SW480 (cell line): ENCODE results near the gene ZNF471.

ENCODE experiments used
- DNase-seq: peaks from one replicate; pipeline ENCODE4 v3.0.0-alpha.2; 2016; ENCODE audit warnings: low spot score

Gene ZNF471

GRCh38 chr19:56573914-56574313 lies 66.3 kb downstream of the ZNF471 start:
- no peak for DNase-seq

DNA sequence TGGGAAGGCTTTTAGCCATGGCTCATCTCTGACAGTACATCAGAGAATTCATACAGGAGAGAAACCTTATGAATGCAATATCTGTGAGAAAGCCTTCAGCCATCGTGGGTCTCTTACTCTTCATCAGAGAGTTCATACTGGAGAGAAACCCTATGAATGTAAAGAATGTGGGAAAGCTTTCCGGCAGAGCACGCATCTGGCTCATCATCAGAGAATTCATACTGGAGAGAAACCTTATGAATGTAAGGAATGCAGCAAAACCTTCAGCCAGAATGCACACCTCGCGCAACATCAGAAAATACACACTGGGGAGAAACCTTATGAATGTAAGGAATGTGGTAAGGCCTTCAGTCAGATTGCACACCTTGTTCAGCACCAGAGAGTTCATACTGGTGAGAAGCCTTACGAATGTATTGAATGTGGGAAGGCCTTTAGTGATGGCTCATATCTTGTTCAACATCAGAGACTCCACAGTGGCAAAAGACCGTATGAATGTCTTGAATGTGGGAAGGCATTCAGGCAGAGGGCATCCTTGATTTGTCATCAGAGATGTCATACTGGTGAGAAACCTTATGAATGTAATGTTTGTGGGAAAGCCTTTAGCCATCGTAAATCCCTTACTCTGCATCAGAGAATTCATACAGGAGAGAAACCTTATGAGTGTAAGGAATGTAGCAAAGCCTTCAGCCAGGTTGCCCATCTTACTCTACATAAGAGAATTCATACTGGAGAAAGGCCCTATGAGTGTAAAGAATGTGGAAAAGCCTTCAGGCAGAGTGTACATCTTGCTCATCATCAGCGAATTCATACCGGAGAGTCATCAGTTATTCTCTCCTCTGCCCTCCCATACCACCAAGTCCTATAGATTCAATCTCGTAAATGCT lies 70.3 kb downstream of the ZNF471 start:
- no peak for DNase-seq
